ENCODE measurements around the gene FAM20A. TPM values are rescaled to one million over a fixed set of nuclear protein-coding genes. Genes with fewer than 3 reads are reported as not detected.
A peak's percentile ranks its signal among the peaks of the same experiment; 100 is the strongest.

The FAM20A gene
- total RNA-seq, 2 donors from 2014 or later = 24.8 to 25.3 TPM

- Histone ChIP-seq H3K27ac (peak overlapping the region; percentile 19 to 35), H3K27me3 (replicated peaks; ENCODE audit: insufficient read depth) (no peaks in the 10 kb centered on the region), H3K9me3 (no peaks in the 10 kb centered on the region), H3K4me3 (no peak overlapping the region), H3K4me1 (ENCODE audit: control insufficient read depth in 1 of 2, low read depth in 2 of 2) (peaks cover 16 to 31% of the 10 kb centered on the region in 2 donors), H3K36me3 (no peaks in the 10 kb centered on the region)
- ATAC-seq (ENCODE audit: insufficient number of reproducible peaks, low FRiP score, low read depth) (no peak), DNase-seq (ENCODE audit: low spot score) (no peak)
- no peak for TF ChIP-seq CTCF (IDR thresholded peaks at IDR 0.05)
Observed at GRCh38 chr17:68595496-68595895, 5.7 kb downstream of the FAM20A start.

DNA sequence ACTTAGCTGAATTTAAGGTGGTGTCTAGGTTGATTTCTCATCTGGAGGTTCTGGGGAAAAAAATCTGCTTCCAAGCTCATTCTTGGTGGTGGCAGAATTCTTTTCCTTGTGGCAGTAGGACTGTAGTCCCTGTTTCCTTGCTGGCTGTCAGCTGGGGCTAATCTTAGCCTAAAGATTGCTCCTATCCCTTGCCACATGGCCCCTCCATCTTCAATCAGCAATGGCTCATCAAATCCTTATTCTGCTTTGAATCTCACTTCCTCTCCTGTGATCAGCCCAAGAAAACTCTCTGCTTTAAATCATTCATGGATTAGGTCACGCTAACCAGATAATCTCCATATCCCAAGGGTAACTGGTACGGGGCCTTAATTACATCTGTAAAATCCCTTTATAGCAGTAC, 6.6 kb downstream of the FAM20A start:
- H3K36me3 ChIP-seq = no peaks in the 10 kb centered on the region
- H3K4me1 ChIP-seq (ENCODE audit: control insufficient read depth in 1 of 2, low read depth in 2 of 2) = peaks cover 11 to 21% of the 10 kb centered on the region in 2 donors
- no peaks in the 10 kb centered on the region for H3K27me3 ChIP-seq (replicated peaks; ENCODE audit: insufficient read depth)
- ATAC-seq (ENCODE audit: insufficient number of reproducible peaks, low FRiP score, low read depth) = no peak
- no peak overlapping the region for H3K4me3 ChIP-seq
- no peak overlapping the region for H3K27ac ChIP-seq
- H3K9me3 ChIP-seq = no peaks in the 10 kb centered on the region
- DNase-seq (ENCODE audit: low spot score) = no peak
- no peak for TF ChIP-seq CTCF (IDR thresholded peaks at IDR 0.05)

DNA sequence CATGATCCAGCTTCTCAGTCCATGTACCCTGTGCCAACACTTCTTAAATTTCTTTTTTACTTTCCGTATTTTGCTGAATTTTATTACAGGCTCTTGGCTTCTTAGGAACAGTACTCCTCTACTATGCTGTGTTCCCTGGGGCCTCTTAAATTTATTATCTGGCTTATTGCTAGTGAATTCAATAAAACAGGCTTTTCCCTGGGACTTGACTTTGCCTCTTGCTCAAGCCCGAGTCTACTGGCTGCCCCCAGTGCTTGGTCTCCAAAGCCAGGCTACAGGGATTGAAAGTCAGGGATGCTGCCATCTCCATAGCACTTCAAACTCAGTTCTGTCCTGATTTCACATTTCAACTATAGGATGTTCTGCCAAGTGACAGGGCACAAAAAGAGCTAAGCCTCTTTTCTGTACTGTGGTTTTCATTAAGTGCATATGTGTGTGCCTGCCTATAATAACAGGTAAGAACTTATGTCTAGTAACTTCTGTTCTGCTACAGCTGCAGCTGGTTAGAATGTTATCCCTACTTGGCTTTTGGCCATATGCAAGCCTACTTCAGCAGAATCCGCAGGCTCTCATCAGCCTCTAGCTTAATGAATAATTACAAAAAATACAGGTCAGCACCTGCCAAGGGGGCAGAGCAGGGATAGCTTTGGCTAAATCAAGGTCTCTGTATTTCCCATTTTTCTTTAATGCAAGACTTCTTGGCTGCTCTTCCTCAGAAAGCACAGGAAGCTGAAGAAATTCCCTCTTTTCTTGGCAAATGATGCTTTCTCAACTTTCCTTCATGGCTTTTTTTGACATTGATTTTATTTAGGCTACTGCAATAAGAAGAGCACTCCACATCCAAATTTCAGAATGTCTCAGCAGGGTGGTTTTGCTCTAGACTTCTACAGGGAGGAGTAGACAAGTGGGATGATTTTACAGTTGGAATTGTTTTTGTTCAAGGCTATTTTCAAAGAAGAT, 8.2 kb downstream of the FAM20A start:
- TF ChIP-seq CTCF (IDR thresholded peaks at IDR 0.05) = no peak
- Histone ChIP-seq H3K4me3 (no peak overlapping the region), H3K9me3 (no peaks in the 10 kb centered on the region), H3K36me3 (no peaks in the 10 kb centered on the region), H3K27me3 (replicated peaks; ENCODE audit: insufficient read depth) (no peaks in the 10 kb centered on the region), H3K27ac (no peak overlapping the region), H3K4me1 (ENCODE audit: control insufficient read depth in 1 of 2, low read depth in 2 of 2) (peaks cover 11 to 20% of the 10 kb centered on the region in 2 donors)
- DNase-seq (ENCODE audit: low spot score) (no peak), ATAC-seq (ENCODE audit: insufficient number of reproducible peaks, low FRiP score, low read depth) (no peak)

GRCh38 chr17:68592009-68592408, 9.2 kb downstream of the FAM20A start:
- DNase-seq (ENCODE audit: low spot score) (no peak), ATAC-seq (ENCODE audit: insufficient number of reproducible peaks, low FRiP score, low read depth) (no peak)
- no peaks in the 10 kb centered on the region for H3K27me3 ChIP-seq (replicated peaks; ENCODE audit: insufficient read depth)
- no peak overlapping the region for H3K4me3 ChIP-seq
- no peaks in the 10 kb centered on the region for H3K9me3 ChIP-seq
- H3K36me3 ChIP-seq = no peaks in the 10 kb centered on the region
- no peak overlapping the region for H3K27ac ChIP-seq
- TF ChIP-seq CTCF (IDR thresholded peaks at IDR 0.05) = no peak
- peaks cover 11 to 20% of the 10 kb centered on the region in 2 donors for H3K4me1 ChIP-seq (ENCODE audit: control insufficient read depth in 1 of 2, low read depth in 2 of 2)

DNA sequence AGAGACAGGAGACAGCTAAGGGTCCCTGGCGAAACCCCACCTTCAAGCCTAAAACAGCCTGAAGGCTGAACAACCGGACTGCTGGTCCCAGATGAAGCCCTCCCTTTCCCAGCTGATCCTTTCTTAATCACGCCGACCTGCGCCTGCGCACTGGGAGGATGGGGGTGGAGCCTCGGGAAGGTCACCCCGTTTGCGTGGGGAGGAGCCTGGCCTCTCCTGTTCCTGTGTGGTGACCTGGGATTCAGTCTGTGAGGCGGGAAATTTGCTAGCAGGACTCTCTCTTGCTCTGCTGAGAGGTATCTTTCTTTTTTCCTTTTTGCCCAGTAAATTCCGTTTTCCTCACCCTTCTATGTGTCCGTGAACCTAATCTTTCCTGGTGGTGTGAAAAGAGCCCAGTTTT, 9.6 kb downstream of the FAM20A start:
- no peak overlapping the region for H3K4me3 ChIP-seq
- no peak overlapping the region for H3K27ac ChIP-seq
- ATAC-seq (ENCODE audit: insufficient number of reproducible peaks, low FRiP score, low read depth) = no peak

More for the DNA sequence above, 9.6 kb downstream of the FAM20A start:
- DNase-seq (ENCODE audit: low spot score) = no peak
- no peaks in the 10 kb centered on the region for H3K36me3 ChIP-seq
- no peak for TF ChIP-seq CTCF (IDR thresholded peaks at IDR 0.05)
- H3K4me1 ChIP-seq (ENCODE audit: control insufficient read depth in 1 of 2, low read depth in 2 of 2) = peaks cover 11 to 20% of the 10 kb centered on the region in 2 donors
- no peaks in the 10 kb centered on the region for H3K27me3 ChIP-seq (replicated peaks; ENCODE audit: insufficient read depth)
- no peaks in the 10 kb centered on the region for H3K9me3 ChIP-seq

Data from thoracic aorta (tissue), 2 donors.